GM12865 (cell line): ENCODE measurements around the gene SASH1.

Experiments used
- DNase-seq: peaks from one replicate; pipeline ENCODE4 v3.0.0; 2010; ENCODE audit warnings: low read depth
- H3K4me3 ChIP-seq: 2 replicates; pipeline ENCODE4 v1.5.1; 2011; ENCODE audit warnings: mild to moderate bottlenecking, low read depth, low read length, control low read depth
- TF ChIP-seq, protein P1 (sequence below): IDR thresholded peaks from 2 replicates; pipeline ENCODE4 v1.5.1; 2011; ENCODE audit warnings: low read length, control low read depth, low read depth, inconsistent platforms; ENCODE audit not compliant: insufficient read depth; ENCODE audit errors: missing control alignments

The SASH1 gene

DNA sequence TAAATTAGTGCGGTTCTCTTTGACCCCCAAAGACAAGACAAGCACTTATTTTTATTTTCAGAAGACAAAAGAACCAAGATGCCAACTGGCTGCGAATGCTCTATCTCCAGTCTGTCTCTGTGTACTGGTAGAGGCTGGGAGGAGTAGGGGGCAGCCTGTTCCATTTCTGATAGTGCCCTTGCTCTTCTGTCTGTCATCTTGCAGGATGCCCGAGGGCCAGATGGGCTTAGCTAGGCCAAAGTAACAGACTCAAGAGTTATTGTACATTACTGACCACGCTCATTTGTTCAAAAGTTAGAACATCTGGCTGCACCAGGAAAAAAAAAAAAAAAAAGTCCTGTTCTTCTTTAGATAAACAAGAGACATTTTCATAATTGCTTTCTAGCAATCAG is 206.1 kb downstream of the SASH1 start:
- no peak for DNase-seq
- H3K4me3 ChIP-seq = no peak overlapping the region
- TF ChIP-seq, protein P1, sequence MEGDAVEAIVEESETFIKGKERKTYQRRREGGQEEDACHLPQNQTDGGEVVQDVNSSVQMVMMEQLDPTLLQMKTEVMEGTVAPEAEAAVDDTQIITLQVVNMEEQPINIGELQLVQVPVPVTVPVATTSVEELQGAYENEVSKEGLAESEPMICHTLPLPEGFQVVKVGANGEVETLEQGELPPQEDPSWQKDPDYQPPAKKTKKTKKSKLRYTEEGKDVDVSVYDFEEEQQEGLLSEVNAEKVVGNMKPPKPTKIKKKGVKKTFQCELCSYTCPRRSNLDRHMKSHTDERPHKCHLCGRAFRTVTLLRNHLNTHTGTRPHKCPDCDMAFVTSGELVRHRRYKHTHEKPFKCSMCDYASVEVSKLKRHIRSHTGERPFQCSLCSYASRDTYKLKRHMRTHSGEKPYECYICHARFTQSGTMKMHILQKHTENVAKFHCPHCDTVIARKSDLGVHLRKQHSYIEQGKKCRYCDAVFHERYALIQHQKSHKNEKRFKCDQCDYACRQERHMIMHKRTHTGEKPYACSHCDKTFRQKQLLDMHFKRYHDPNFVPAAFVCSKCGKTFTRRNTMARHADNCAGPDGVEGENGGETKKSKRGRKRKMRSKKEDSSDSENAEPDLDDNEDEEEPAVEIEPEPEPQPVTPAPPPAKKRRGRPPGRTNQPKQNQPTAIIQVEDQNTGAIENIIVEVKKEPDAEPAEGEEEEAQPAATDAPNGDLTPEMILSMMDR = no peak

DNA sequence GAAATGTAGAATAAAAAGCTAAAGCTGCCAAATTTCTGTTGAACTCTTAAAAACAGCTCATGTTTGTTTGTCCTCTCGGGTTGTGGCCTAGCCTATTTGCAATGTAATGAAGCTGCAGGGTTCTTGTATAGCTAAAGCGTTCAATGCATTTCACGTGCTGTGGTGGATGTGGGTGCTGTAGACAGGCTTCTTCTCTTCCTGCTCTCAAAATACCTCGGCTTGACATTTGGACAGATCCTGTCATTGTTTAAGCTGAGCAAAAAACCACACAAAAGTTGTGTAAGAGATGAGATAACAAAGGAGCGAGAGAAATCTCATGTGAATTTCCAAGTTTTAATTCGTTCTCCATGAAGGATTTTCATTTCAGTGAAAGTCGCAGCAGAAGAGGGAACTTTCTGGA is 207.9 kb downstream of the SASH1 start:
- TF ChIP-seq, protein P1 = no peak
- H3K4me3 ChIP-seq = no peak overlapping the region
- no peak for DNase-seq

DNA sequence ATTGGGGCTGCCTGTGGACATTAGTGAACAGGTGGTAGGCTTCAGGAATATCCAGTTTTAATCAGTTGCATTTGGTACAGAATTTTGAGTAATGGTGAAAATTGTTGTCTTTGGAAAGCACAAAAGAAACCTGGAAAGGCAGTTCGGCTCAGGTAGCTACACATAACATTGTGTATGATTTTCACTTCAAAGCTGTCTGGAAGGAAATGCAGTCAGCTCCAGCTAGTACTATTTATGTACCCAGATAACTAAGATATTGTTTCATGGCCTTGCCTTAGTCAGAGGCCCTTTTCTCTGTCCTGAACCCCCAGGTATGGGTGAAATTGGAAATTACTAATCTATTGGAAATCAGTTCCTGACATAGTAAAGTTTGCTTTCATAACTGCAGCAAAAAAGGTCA is 208.6 kb downstream of the SASH1 start:
- no peak overlapping the region for H3K4me3 ChIP-seq
- TF ChIP-seq, protein P1 = no peak
- no peak for DNase-seq

DNA sequence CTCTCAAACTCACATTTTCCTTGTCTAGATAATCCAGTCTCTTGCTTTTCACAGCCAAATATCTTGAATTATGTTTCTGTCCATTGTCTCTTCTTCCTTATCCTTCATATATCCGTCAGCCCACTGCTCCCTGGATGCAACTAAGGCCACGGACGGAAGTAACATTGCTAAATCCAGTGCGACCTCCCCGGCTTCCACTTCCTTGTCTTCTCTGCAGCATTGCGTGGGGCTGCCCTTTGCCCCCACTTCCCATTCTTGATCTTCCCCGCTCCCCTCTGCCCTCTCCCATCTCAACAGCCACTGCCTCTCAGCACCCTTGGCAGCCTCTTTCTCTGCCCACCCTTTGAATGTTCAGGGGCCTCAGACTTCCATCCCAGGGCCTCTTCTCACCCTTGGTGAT is 213.8 kb downstream of the SASH1 start:
- no peak for DNase-seq
- no peak overlapping the region for H3K4me3 ChIP-seq
- TF ChIP-seq, protein P1 = no peak

DNA sequence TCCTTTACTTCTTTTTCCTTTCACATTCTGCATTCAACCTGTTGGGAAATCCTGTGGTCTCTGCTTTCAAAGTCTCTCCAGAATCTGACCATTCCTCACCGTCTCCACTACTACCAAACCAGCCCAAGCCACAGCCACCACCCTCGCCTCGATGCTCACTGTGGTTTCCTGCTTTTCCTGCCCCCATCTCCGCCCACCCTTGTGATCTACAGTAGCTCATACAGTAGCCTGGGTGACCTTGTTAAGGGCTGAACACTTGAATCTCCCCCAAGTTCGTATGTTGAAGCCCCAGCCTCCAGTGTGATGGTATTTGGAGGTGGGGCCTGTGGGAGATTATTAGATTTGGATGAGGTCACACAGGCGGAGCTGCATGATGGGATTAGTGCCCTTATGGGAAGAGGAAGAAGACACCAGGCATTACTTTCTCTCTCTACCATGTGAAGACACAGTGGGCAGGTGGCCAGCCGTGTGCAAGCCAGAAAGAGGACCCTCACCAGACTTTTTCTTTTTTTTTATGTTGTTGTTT is 215.2 kb downstream of the SASH1 start:
- no peak for DNase-seq
- no peak overlapping the region for H3K4me3 ChIP-seq
- TF ChIP-seq, protein P1 = no peak

DNA sequence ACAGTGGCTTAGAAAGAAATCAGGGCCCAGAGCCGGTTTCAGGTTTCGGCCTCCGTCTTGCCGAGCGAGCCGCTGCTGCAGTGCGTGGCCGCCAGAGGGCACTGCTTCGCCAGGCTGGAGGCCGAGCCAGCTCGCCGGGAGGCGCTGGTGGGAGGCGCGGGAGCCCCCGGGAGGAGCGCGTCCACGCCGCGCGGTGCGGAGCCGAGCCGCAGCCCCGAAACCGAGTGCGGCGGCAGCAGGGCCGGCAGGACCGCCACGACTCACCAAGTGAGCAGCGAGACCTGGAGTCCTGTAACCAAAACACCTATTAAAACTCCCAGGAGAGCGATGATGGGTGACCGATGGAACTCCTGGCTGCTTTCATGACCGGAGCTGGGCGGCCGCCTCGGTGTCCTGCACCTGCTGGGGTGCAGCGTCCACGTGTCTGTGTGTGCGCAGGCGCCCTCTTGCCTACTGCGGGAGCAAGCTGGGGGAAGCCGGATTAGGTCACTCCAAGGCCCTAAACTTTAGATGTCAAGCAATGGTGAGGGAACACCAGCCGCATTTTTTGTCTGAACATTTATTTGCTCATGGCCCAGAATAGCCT is 217.3 kb downstream of the SASH1 start:
- DNase-seq = peak; percentile 68
- TF ChIP-seq, protein P1 = peak; percentile 93
- H3K4me3 ChIP-seq = no peak overlapping the region

DNA sequence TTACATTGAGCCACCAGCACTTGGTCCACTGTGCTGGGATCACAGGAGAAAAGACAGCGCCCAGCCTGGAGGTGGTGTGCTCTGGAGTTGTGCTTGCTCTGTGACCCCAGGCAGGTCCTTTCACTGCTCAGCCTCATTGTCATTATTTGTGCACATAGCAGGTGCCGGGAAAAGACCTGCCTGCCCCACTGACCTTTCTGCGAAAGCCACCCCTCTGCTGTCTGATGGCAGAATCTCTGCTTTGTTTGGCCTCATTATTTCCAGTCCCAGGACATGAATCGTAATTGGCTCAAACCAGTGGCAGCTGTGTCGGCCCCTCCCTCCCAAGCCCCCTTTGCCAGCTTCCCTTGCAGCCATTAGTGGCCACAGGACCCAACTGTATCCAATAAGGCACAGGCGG is 219.0 kb downstream of the SASH1 start:
- TF ChIP-seq, protein P1 = no peak
- H3K4me3 ChIP-seq = no peak overlapping the region

More for the DNA sequence above, 219.0 kb downstream of the SASH1 start:
- no peak for DNase-seq
